Cardiac muscle cell (in vitro differentiated cells and primary cell): ENCODE results near the gene DDX39B. TPM values are rescaled to one million over a fixed set of nuclear protein-coding genes. Genes with fewer than 3 reads are reported as not detected.

Source experiments
- DNase-seq, 2 donors: peaks; one replicate each; pipeline versions ENCODE4 v3.0.0 to v3.0.0-alpha.2; 2010 to 2017; ENCODE audit warnings: low read depth in 1 of 2, low spot score in 1 of 2
- H3K27ac ChIP-seq: fragments of 200-600 bp; sonication (generic); 2 replicates; pipeline ENCODE4 v1.5.1; 2016
- H3K27me3 ChIP-seq: fragments of 200-600 bp; sonication (generic); 2 replicates; pipeline ENCODE4 v1.6.0; 2016; ENCODE audit warnings: control low read depth
- H3K36me3 ChIP-seq: fragments of 200-600 bp; sonication (generic); 2 replicates; pipeline ENCODE4 v1.5.1; 2016; ENCODE audit warnings: control low read depth
- H3K4me1 ChIP-seq: fragments of 200-600 bp; sonication (generic); 2 replicates; pipeline ENCODE4 v1.8.1; 2017; ENCODE audit warnings: low read depth, mild to moderate bottlenecking, mixed run types
- H3K4me3 ChIP-seq: fragments of 200-600 bp; sonication (generic); 2 replicates; pipeline ENCODE4 v1.5.1; 2016; ENCODE audit warnings: mild to moderate bottlenecking
- H3K9me3 ChIP-seq: fragments of 200-600 bp; sonication (generic); 2 replicates; pipeline ENCODE4 v1.5.1; 2017; ENCODE audit warnings: low read depth, mild to moderate bottlenecking, control low read depth
- polyA plus RNA-seq: library from polyadenylated mRNA; unstranded; fragments of >200 nt; fragmentation: Nextera tagmentation; extraction: Ambion mirVana; gene quantifications from 2 replicates; pipeline ENCODE4 v1.2.1, GENCODE V29; 2016
- total RNA-seq: library from RNA; depleted of rRNA; stranded (reverse); fragments of >200 nt; gene quantifications from 2 replicates; pipeline ENCODE4 v1.2.3, GENCODE V29; 2016
- TF ChIP-seq, protein P1 (sequence below): IDR thresholded peaks from 2 replicates; pipeline ENCODE4 v1.5.1; 2012; ENCODE audit warnings: low read depth, mild to moderate bottlenecking, low read length

Gene DDX39B
- total and polyA plus RNA-seq, 2 experiments from 2014 or later, result 321 to 371 TPM

GRCh38 chr6:31576897-31577578 lies 35.2 kb upstream of the DDX39B start:
- H3K27ac ChIP-seq, result no peak overlapping the region
- no peak for DNase-seq
- TF ChIP-seq, protein P1, sequence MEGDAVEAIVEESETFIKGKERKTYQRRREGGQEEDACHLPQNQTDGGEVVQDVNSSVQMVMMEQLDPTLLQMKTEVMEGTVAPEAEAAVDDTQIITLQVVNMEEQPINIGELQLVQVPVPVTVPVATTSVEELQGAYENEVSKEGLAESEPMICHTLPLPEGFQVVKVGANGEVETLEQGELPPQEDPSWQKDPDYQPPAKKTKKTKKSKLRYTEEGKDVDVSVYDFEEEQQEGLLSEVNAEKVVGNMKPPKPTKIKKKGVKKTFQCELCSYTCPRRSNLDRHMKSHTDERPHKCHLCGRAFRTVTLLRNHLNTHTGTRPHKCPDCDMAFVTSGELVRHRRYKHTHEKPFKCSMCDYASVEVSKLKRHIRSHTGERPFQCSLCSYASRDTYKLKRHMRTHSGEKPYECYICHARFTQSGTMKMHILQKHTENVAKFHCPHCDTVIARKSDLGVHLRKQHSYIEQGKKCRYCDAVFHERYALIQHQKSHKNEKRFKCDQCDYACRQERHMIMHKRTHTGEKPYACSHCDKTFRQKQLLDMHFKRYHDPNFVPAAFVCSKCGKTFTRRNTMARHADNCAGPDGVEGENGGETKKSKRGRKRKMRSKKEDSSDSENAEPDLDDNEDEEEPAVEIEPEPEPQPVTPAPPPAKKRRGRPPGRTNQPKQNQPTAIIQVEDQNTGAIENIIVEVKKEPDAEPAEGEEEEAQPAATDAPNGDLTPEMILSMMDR, result no peak

DNA sequence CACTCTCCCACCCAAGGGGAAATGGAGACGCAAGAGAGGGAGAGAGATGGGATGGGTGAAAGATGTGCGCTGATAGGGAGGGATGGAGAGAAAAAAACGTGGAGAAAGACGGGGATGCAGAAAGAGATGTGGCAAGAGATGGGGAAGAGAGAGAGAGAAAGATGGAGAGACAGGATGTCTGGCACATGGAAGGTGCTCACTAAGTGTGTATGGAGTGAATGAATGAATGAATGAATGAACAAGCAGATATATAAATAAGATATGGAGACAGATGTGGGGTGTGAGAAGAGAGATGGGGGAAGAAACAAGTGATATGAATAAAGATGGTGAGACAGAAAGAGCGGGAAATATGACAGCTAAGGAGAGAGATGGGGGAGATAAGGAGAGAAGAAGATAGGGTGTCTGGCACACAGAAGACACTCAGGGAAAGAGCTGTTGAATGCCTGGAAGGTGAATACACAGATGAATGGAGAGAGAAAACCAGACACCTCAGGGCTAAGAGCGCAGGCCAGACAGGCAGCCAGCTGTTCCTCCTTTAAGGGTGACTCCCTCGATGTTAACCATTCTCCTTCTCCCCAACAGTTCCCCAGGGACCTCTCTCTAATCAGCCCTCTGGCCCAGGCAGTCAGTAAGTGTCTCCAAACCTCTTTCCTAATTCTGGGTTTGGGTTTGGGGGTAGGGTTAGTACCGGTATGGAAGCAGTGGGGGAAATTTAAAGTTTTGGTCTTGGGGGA lies 34.3 kb upstream of the DDX39B start:
- H3K36me3 ChIP-seq, result no peaks in the 10 kb centered on the region
- H3K27me3 ChIP-seq, result no peaks in the 10 kb centered on the region
- DNase-seq, result no peak
- H3K27ac ChIP-seq, result no peak overlapping the region
- H3K4me3 ChIP-seq, result no peak overlapping the region
- no peaks in the 10 kb centered on the region for H3K4me1 ChIP-seq
- TF ChIP-seq, protein P1, result no peak
- no peaks in the 10 kb centered on the region for H3K9me3 ChIP-seq

More at GRCh38 chr6:31576897-31577578, 35.2 kb upstream of the DDX39B start:
- Histone ChIP-seq H3K4me1 (peaks cover 3% of the 10 kb centered on the region), H3K9me3 (no peaks in the 10 kb centered on the region), H3K4me3 (no peak overlapping the region), H3K36me3 (no peaks in the 10 kb centered on the region), H3K27me3 (no peaks in the 10 kb centered on the region)

- H3K4me1 ChIP-seq, result no peaks in the 10 kb centered on the region
- DNase-seq, result no peak
- H3K27me3 ChIP-seq, result no peaks in the 10 kb centered on the region
- H3K9me3 ChIP-seq, result no peaks in the 10 kb centered on the region
- no peaks in the 10 kb centered on the region for H3K36me3 ChIP-seq
- TF ChIP-seq, protein P1, result no peak
- no peak within 1 kb of the TSS for H3K27ac ChIP-seq
- H3K4me3 ChIP-seq, result no peak within 1 kb of the TSS
These were observed 33.6 kb upstream of the DDX39B start, which contains the start of gene TNF for GRCh38 chr6:31575335-31575901. Gene TNF (plus strand): TSS chr6:31575565. CDS start chr6:31575742, 177 bp downstream.

GRCh38 chr6:31574106-31575061 lies 32.6 kb upstream of the DDX39B start:
- Histone ChIP-seq H3K36me3 (no peaks in the 10 kb centered on the region), H3K4me1 (no peaks in the 10 kb centered on the region), H3K27me3 (no peaks in the 10 kb centered on the region), H3K4me3 (no peak overlapping the region), H3K9me3 (no peaks in the 10 kb centered on the region), H3K27ac (no peak overlapping the region)
- no peak for DNase-seq
- TF ChIP-seq, protein P1, result no peak
